ENCODE measurements around the gene GUK1.
"Not testable (repeated sequence)": the region's sequence is repeated elsewhere in the genome, so short reads cannot be mapped to it uniquely, and the experiment has no call there.

Gene GUK1

DNA sequence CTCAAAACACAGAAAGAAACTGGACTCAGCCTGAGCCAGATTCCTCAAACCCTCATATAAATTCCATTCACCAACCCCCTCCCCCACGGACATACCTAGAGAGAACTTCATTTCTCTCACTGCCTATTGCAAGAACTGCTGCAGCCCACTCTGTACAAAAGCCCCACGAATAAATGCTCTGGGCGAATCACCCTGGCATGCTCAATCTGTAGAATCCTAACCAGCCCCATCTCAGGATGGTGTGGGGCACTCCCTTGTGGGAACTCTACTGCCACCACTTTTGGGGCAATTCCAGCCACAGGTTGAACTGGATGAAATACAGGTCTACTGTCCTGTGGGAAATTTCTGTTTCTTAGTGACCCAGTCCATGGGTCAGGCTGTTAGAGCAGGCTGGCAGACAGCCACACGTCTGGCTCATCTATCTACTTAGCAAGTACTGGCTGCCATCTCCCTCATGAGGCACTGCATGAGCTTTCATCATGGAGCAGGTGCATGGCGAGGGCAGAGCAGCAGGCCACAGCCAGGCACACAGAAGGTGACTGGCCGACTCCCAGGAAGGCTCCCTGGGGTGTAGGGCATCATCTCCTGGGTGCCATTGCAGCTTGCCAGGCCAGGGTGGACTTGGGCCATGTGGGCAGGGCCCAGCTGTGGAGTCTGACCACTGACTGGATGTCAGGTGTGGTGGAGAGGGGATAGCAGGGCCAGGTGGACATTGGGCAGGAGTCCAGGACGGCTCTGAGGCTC lies 35.4 kb upstream of the GUK1 start:
- DNase-seq (ENCODE audit: low spot score): no peak

DNA sequence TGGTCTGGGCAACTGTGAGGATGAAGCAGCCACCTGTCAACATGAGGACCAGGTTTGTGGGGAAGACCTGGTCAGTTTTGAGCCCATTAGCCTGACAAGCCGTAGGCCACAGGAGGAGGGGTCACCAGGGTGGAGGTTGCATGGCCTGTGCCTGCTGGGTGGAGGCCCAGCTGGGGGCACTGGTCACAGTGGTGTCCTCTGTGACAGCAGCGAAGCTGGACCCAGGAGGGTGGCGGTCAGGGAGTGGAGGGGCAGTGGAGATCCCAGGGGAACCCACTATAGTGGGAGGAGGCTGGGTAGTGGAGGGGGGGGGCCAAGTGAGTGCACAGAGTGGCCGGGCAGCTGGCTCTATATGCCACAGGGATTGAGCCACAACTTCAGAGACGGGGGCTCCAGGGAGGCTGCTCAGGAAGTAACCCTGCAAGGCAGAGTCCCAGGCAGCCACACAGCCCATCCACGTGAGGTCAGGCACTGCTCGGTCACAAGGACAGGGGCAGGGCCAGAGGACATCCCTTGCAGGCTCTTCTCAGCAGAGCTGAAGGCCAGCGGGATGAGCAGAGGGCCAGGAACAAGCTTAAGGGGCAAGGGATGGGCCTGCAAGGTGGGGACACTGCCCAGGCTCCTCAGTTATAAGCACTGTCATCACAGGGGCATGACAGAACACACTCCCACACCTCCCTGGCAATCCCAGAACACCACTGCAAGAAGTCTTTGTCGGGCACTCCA lies 34.6 kb upstream of the GUK1 start:
- DNase-seq (ENCODE audit: low spot score): no peak

DNA sequence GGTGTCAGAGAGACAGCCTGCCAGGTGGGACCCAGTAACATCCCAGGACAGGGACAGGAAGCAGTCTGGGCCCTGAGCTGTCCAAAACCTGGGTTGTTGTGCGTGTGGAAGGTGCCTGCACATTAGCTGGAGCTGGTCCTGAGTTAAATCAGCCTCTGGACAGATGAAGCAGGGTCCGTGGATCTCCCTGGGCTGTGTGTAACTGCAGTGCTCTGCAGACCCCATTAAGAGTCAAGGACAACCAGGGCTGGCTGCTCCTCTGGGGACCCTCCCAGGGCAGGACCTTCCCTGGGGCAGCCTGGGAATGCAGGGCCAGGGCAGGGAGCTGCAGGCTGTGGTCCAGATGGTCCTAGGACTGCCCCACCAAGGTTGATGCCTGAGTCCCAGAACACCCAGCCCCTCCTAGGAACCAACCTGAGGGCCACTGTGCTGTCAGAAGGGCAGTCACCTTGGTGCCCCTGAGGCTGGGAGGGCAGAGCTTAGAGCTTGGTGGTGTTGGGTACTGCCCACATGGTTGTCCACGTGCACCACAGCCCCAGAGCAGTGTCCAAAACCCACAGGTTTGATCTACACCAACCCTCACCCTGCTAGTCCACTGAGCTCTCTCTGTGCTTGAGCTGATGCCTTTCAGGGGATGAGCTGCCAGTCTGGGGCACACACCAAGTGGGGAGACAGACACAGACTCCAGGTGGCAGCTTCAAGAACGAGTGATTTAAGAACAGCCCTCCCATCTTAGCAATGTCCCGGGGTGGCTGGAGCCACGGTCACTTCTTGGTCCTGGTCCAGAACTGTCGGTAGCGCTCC lies 33.9 kb upstream of the GUK1 start:
- no peak for DNase-seq (ENCODE audit: low spot score)

DNA sequence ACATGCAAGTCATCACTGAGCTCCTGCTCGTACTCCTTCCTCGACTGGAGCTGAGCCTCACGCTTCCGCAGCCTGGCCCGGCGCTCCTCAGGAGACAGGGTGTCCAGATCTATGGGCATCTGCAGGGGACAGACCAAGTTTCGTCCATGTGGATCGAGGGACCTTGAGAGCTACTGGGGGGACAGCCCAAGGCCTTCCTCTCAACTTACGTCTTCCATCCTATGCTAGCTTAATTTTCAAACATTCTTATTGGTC lies 33.4 kb upstream of the GUK1 start:
- no peak for DNase-seq (ENCODE audit: low spot score)

DNA sequence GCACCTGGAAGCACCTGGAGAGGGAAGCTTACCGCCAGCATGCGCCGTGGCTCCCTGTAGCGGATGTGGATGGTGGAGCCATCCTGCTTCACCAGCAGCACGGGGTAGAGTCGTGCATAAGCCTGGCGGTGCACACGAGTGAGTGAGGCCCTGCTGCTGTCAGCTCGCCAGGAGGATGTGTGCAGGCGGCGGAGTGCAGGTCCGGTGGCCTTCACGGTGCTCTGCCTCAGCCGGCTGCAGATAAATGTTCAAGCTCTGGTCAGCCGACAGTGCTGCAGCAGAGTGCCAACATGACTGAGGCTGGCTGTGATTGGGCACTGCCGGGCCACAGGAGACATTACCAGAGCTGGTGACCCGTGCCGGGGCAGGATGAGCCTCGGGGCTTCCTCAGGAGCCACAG lies 32.4 kb upstream of the GUK1 start:
- DNase-seq (ENCODE audit: low spot score): no peak

DNA sequence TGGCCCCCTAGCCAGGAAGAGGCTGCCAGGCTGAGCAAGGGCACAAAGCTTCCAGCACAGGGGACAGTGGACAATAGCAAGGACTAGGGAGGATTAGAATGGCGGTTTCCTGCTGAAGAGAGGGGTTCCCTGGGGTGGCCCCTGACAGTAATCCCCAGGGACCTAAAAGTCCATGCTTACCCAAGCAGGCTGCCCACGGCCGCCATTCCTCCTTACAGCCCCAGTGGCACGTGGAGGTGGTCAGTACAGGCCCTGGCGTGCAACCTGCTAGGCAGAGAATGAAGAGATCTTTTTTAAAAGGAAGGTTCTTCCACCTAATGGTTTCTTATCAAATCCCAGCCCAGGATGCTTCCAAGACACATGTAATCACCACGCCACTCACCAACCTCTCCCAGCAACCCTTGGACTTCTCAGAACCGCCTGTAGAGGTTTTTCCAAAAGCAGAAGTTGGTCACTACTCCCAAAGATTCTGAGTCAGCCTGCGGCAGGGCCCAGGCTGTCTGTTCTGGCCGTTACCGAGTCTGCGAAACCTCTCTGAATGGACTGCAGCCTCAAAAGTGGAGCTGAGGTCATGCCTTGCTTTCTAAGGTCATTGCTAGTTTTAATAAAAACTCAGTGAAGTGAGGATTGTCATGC lies 31.9 kb upstream of the GUK1 start:
- no peak for DNase-seq (ENCODE audit: low spot score)

DNA sequence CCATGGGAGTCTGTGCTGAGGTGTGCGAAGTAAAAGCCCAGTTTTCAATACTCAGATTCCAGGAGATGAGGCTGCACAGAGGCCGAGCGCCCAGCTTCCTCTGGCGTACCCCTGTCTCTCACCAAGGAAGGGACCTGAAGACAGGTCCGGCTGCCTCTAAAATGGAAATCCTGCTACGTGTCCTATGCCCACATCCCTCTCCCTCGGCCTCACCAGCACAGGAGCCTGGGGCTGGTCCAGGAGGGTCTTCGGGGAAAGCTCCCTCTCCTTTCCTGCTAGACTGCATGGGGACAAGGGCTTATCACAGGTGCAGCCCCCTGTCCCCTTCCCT lies 31.4 kb upstream of the GUK1 start:
- no peak for DNase-seq (ENCODE audit: low spot score)

DNA sequence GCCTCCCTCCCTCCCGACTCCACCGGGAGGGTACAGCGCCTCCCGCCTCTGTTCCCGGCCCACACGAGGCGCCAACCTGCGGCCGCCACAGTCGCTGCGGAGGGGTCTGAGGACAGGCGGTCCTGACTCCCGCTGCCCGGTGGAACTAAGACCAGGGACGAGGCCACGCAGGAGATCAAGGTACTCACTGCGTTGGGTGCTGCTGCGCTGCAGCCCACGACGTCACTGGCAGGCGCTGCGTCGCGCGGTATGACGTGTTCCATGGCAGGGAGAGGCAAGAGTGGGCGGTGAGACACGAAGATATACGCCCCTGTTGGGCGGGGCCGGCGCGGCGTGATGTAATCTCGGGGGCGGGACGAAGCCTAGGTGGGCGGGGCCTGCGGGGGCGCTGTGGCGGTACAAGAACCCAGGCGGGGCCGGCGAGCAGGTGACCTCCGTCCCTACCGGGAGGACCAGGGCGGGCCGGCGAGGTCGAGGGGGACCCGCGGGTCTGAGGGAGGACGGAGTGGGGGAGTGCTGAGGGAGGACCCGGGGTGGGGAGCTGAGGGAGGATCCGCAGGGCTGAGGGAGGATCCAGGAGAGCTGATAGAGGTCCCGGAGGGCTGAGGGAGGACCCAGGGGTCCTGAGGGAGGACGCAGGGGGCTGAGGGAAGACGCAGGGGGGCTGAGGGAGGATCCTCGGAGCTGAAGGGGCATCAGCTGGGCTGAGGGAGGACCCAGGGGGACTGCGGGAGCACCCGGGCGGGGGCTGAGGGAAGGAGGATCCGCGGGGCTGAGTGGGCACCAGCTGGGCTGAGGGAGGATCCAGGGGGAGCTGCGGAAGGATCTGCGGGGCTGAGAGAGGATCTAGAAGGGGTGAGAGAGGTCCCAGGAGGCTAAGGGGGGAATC lies 30.8 kb upstream of the GUK1 start, which contains the start of gene MRPL55:
Gene MRPL55, minus strand, starts transcription at position 227 of the 889 bp plus-strand sequence. CDS start 1,039 bp downstream, outside the sequence.
- DNase-seq (ENCODE audit: low spot score): peak; percentile 98

DNA sequence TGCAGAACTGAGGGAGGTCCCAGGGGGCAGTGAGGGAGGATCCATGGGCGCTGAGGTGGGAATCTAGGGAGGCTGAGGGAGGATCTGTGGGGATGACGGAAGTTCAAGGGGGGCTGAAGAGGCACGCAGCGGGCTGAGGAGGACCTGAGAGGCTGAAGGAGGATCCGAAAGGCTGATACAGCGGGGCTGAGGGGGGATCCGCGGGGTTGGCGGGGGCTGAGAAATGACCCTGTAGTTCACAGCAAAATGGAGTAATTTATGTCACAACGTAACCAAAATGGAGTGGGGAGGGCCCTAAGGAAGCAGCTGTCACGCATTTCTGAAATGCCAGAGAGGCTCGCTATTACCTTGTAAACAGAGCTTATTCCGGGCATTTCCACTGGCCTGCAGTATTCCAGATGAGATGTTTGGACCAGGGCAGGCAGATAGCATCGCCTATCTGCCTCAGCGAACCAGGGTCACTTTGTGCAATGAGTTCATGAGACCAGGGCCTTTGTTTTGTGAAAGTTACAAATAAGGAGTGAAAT lies 30.1 kb upstream of the GUK1 start:
- no peak for DNase-seq (ENCODE audit: low spot score)

DNA sequence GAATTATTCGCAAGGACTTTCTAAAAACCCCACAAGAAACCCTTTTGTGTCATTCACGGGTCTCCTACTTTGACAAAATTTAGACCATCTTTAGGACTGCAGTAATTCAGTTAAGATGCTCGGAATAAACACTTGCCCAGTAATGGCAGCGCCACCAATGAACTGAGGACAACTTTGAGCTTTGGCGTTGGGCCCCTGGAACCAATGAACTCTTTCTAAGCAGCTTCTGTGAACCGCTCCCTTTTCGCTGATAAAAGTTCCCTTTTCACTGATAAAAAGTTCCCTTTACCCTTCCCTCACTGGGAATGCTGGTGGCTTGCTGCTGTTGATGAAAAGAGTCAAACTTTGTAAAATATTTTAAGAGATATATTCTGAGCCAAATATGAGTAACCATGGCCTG lies 29.5 kb upstream of the GUK1 start:
- no peak for DNase-seq (ENCODE audit: low spot score)

DNA sequence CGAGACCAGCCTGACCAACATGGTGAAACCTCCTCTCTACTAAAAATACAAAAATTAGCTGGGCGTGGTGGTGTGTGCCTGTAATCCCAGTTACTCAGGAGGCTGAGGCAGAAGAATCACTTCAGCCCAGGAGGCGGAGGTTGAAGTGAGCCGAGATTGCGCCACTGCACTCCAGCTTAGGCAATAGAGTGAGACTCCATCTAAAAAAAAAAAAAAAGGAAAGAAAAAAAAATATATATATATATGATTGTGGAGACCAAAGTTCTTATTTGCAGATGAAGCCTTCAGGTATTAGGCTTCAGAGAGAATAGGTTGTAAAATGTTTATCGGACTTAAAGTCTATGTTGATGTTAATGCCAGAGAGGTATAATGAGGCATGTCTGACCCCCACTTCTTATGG lies 28.8 kb upstream of the GUK1 start:
- DNase-seq (ENCODE audit: low spot score): not testable (repeated sequence)

DNA sequence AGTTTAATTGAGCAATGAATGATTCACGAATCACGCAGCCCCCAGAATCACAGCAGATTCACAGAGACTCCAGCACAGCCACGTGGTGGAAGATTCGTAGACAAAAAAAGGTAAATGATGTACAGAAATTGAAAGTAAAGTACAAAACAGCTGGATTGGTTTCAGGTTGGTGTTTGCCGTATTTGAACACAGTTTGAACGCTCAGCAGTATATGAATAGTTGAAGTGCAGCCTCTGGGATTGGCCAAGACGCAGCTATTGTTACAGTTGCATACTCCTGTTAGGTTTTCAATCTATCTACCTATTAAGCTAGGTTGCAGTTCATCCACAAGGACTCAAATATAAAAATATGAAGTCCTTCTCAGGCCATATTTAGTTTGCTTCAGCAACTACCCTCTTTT lies 27.9 kb upstream of the GUK1 start:
- DNase-seq (ENCODE audit: low spot score): no peak

DNA sequence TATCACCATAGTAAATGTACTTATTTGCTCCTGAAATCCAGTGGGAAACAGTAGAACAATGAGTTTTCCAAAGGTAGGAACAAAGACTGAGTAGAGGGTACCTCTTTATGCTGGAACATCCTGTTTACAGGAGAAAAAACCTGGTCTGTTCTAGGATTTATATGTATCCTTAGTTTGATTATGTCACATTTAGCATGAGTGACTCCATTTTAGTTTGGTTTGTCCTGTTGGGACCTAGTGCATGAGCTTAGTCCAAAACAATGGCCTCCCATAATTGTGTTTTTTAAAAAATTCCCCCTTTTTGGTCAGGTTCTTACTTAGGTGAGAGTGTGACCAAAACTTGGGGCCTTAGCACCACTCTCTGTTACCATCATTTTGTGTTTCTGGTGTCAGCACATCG lies 27.5 kb upstream of the GUK1 start:
- DNase-seq (ENCODE audit: low spot score): no peak

DNA sequence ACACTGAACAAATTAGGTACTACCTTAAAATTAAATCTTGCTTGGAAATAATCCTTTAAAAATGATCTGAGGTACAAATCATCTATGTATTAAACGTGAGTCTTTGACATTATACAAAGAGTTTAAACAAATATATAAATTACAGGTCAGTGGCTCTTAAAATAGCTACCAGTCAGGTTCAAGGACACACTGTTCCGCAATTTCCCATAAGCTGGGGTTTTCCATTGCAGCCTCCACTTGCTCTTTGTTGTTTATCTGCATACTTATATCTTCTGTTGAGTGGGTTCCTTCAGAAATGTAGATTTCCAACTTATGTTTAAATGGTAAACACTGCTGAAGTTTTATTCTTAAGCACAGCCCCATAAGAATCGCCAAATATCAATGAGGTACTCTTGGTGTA lies 25.3 kb upstream of the GUK1 start:
- no peak for DNase-seq (ENCODE audit: low spot score)

DNA sequence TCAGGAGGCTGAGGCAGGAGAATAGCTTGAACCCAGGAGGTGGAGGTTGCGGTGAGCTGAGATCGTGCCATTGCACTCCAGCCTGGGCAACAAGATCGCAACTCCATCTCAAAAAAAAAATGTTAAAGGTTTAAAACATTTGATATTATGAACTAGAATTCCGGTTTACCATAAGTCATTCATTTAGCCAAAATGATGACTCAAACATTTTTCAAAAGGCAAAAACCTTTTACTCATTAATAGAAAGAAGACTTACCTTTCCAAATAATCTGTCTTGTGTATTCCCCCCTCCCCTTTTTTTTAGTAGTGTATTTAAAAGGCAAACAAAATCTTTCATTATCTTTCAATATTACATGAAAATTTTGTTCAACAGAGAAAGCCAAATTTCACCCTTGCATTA lies 22.7 kb upstream of the GUK1 start:
- no peak for DNase-seq (ENCODE audit: low spot score)

DNA sequence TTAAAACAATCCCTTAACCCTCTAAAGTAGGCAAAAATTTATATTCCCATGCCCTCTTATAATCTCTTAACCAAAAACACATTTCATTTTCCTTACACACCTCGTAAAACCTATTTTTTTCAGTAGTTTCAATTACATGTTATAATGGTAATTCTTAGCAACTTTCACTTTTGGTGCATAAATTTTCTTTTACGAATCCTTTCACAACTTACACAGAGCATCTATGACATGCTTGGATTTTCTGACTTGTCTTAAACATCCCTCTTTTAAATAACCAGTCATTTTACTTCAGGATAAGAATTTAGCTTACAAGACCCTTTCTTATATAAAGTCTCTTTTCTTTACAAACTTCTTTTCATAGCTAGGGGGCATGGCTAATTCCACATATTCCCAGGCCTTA lies 22.0 kb upstream of the GUK1 start:
- no peak for DNase-seq (ENCODE audit: low spot score)

DNA sequence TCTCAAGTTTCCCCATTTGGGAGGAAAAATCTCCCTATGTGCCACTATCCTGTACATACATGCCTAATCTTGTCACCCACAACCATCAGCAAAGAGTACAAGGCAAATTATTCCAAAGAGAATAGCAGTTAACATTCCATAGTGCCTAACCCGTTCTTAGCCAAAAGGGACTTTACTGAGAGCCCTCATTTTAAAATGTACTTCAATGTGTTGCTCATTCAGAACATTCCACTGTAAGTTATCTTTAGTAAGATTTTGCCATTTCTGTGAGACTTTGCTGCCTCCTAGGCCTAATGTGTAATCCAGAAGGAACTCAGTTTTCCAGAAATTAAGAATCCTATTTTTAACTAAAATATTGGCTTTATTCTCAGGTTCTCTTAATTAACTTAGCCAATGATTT lies 19.7 kb upstream of the GUK1 start:
- DNase-seq (ENCODE audit: low spot score): no peak

DNA sequence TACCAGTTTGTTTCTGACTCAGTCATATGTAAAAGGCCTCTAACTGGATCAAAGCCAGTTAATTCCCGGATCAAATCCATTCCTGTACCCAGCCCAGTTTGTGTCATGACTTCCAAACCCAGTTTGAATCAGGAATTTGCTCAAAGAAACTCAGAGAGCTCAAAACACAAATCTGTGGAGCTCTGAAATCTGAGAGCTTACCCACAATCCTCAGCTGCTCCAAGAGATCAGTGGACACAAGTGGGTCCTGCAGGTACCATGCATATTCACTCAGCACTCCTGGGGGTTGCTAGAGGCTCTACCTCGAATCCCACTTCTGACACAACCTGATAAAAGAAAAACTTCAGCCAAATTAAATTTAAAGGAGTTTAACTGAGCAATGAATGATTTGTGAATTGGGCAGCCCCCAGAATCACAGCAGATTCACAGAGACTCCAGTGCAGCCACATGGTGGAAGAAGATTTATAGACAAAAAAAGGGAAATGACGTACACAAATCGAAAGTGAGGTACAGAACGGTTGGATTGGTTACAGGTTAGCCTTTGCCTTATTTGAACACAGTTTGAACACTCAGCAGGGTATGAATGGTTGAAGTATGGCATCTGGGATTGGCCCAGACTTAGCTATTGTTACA lies 19.1 kb upstream of the GUK1 start:
- DNase-seq (ENCODE audit: low spot score): no peak

DNA sequence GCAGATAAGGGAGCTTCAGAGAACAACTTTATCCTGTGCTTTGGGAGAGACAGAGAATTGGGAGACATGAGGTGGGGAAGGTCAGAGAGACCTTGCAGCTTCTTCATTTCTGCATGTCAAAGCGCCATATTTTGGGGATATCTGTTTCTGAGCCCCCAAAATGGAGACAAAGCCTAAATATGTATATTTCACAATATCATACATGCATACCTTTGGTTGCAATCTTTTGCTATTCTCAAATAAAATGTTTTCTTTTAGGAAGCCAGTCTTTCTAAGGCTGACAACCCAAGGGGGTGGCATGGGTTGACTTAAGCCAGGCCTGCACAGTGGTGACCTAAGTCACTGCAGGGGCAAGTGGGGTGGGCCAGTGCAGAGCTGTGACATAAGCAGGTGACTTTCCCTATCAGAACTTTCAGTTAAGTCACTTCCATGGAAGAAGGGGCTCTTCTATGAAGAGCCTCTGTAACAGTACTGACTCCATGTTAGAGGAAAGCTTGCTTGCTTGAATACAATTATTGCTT lies 17.1 kb upstream of the GUK1 start:
- DNase-seq (ENCODE audit: low spot score): no peak

DNA sequence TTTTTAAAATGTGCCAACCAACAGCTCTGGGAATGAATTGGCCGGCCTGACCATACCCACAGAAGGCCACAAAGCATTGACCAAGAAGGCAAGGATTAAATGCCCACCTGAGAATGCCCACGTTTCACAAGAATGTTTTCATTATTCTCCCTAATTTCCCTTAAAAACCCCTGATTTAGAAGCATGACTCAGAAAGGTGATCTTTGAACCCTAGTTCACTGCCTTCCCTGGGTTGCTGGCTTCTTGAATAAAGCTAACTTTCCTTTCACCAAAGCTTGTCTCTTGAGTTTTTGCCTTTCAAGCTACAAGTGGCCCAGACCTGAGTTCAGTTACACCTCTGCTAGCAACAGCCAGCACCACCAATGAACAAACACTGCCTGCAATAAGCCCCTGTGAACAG lies 16.6 kb upstream of the GUK1 start:
- no peak for DNase-seq (ENCODE audit: low spot score)

DNA sequence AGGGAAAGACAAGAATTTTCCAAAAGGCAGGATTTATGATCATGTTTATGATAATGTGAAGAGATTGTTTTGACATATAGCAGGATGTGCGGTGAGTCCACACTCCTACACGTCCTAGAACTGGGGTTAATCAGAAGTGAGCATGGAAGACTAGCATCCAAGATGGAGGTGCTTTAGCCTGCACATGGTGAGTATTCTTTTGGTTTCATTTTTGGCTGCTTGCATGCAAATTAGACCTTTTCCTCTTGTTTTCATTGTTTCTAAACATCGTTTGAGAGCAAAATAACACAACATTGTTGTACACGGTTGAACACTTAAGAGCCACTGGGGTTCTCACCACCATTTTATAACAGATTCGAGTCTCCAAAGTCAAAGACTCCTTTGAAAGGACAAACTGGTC lies 14.9 kb upstream of the GUK1 start:
- DNase-seq (ENCODE audit: low spot score): no peak

Data from NAMALWA (cell line).